RWPE1 (cell line): Measurements from ENCODE around the gene AQP2.

Source experiments
- CTCF ChIA-PET: fragments of 350-600 bp; sonication (Branson Sonifier 250); formaldehyde crosslinking; extraction: SDS; loops from one replicate; lab custom pipeline; 2021; lab: Yijun Ruan, JAX
- POLR2A ChIA-PET: fragments of 400-600 bp; formaldehyde crosslinking; extraction: SDS; loops from one replicate; lab custom pipeline; 2020; ENCODE audit warnings: antibody characterized with exemption; ENCODE audit not compliant: low non-redundant PET; lab: Yijun Ruan, JAX
- DNase-seq: peaks from one replicate; pipeline ENCODE4 v3.0.0; 2012; ENCODE audit warnings: low spot score
- H3K27ac ChIP-seq: fragments of 450-650 bp; 2 replicates; pipeline ENCODE4 v1.5.1; 2017
- CTCF ChIP-seq: fragments of 450-650 bp; conservative IDR thresholded peaks from 2 replicates; pipeline ENCODE4 v1.5.1; 2017; ENCODE audit warnings: low read depth, mild to moderate bottlenecking

The AQP2 gene

GRCh38 chr12:49942921-49943624 lies 7.5 kb upstream of the AQP2 start:
- peak overlapping the region; percentile 25 for H3K27ac ChIP-seq
- ChIA-PET POLR2A (no interaction called here), CTCF (interaction anchor here (0.5 to 1.3 kb wide), 2 partner anchors 60 to 76 kb away, joined by 5 to 6 read pairs; no protein-coding TSS in a partner anchor)

GRCh38 chr12:49943625-49943960 lies 6.9 kb upstream of the AQP2 start:
- H3K27ac ChIP-seq = peak overlapping the region; percentile 25
- ChIA-PET POLR2A (no interaction called here), CTCF (interaction anchor here (0.5 to 1.3 kb wide), 3 partner anchors 41 to 76 kb away, joined by 3 to 6 read pairs (median 5); no protein-coding TSS in a partner anchor)
- no peak for DNase-seq
- TF ChIP-seq CTCF = no peak

More at GRCh38 chr12:49942921-49943624, 7.5 kb upstream of the AQP2 start:
- no peak for TF ChIP-seq CTCF
- no peak for DNase-seq

- no peak for DNase-seq
- ChIA-PET CTCF (interaction anchor here (0.5 kb wide), 1 partner anchor 42 kb away, joined by 3 read pairs; no protein-coding TSS in a partner anchor), POLR2A (no interaction called here)
- TF ChIP-seq CTCF = no peak
- no peak overlapping the region for H3K27ac ChIP-seq
Measured at GRCh38 chr12:49944046-49944445, 6.5 kb upstream of the AQP2 start.

- DNase-seq = no peak
- no peak for TF ChIP-seq CTCF
- ChIA-PET POLR2A (no interaction called here), CTCF (interaction anchor here (0.6 to 0.8 kb wide), 3 partner anchors 104 to 158 kb away, joined by 3 to 5 read pairs (median 3); no protein-coding TSS in a partner anchor)
- no peak overlapping the region for H3K27ac ChIP-seq
Measured at GRCh38 chr12:49944718-49945117, 5.8 kb upstream of the AQP2 start.

GRCh38 chr12:49945394-49946080 lies 5.0 kb upstream of the AQP2 start:
- H3K27ac ChIP-seq = no peak overlapping the region
- peak; percentile 55 for DNase-seq
- POLR2A ChIA-PET = no interaction called here

More at GRCh38 chr12:49945394-49946080, 5.0 kb upstream of the AQP2 start:
- CTCF ChIA-PET = interaction anchor here (0.5 to 1.6 kb wide), 21 partner anchors 8 to 158 kb away, joined by 3 to 12 read pairs (median 4); no protein-coding TSS in a partner anchor
- peak; percentile 67 for TF ChIP-seq CTCF
